ENCODE results near the gene POLR3A.
"Not testable (repeated sequence)": the region's sequence is repeated elsewhere in the genome, so short reads cannot be mapped to it uniquely, and the experiment has no call there.

Gene POLR3A

DNA sequence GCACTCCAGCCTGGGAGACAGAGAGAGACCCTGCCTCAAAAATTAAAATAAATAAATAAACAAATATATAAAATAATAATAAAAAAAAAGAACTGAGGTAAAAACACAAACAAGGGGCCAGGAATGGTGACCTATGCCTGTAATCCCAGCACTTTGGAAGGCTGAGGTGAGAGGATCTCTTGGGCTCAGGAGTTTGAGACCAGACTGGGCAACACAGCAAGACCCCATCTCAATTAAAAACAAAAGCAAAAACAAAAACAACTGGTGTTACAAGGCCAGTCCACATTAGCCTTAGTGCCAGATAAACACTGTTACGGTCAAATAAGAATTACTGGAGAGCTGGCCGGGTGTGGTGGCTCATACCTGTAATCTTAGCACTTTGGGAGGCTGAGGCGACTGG is 5.6 kb downstream of the POLR3A start:
- DNase-seq = no peak

DNA sequence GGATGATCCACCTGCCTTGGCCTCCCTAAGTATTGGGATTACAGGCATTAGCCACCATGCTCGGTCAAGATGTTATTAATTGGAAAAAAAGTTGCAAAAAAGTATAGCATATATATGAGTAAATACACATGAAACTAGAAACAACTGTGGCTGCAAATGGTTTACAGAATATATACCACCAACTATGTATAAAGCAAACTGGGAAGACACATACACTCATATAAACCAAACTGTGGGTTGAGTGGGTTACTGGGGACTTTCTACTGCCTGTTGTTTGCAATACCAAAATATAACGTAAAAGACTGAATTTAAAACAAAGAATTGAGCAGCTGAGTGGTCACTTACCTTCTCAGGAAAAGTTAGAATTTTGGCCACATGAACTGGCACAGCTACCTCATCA is 8.1 kb downstream of the POLR3A start:
- no peak for DNase-seq

DNA sequence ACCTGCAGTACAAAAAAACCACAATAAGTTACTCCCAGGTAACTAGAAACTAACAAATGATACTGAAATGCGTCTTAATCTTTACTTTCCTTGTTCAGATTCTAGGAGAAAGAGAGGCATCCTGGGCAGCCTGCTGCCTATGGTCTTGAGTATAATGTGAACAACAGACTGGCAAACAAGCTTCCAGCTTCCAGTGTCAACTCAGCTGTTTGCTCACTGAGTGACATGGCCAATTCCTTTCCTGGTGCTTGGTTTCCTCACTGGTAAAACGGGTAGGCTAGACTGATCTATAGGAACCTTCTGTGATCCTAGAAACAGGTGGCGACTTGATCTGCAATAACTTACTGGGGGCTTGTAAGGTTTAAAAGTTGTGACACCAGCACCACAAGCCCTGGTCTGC is 10.1 kb downstream of the POLR3A start:
- no peak for DNase-seq

DNA sequence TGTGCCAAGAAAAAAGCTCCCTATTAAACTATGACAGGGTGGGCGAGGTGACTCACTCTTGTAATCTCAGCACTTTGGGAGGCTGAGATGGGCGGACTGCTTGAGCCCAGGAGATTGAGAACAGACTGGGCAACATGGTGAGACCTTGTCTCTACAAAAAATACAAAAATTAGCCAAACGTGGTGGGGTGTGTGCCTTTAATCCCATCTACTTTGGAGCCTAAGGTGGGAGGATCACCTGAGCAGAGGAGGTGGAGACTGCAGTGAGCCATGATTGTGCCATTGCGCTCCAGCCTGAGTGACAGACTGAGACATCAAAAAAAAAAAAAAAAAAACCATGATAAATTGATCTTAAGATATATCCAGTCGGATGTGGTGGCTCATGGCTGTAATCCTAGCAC is 11.5 kb downstream of the POLR3A start:
- no peak for DNase-seq

DNA sequence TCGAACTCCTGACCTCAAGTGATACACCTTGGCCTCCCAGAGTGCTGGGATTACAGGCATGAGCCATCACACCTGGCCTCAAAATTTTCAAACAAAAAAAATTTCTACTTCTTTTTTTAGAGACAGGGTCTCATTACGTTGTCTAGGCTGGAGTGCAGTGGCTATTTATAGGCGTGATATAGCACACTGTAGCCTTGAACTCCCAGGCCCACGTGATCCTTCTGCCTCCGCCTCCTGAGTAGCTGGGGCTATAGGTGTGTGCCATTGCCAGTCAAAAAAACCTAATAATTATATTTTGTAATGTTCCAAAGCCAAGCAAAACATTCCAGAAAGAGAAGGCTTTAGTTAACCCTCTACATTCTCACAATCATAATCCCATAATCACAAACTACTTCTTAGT is 13.8 kb downstream of the POLR3A start:
- DNase-seq = no peak

DNA sequence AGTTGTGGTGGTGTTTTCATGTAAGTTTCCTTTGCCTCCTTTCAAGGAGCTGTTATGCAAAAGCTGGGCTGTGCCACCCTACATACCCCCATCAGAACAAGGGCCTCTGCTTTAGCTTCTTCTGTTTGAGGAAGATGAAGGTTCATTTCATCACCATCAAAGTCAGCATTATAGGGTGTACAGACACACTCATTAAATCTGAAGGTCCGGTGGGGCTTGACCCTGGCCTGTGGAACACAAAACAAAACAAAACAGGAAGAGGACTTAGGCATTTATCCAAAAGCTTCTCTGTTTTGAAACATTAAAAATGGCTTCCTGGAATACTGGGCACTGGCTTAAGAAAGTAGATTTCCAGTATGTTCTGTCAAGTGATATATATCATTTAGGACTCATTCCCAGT is 15.8 kb downstream of the POLR3A start:
- no peak for DNase-seq

DNA sequence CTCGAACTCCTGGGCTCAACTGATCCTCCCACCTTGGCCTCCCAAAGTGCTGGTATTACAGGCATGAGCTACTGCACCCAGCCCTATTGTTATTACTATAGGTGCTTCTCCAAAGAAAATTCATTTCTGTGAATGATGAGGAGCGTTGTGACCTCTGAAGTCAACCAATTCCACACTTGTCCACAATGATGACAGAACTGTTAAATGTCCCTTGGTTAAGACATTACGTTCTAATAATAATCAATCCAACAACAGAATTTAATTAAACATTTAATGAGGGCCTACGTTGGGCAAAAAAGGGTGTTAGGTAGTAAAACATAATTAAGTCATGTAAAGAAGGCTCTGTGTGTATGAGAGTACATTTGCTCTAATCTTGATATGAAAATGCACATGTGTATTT is 18.2 kb downstream of the POLR3A start:
- no peak for DNase-seq

DNA sequence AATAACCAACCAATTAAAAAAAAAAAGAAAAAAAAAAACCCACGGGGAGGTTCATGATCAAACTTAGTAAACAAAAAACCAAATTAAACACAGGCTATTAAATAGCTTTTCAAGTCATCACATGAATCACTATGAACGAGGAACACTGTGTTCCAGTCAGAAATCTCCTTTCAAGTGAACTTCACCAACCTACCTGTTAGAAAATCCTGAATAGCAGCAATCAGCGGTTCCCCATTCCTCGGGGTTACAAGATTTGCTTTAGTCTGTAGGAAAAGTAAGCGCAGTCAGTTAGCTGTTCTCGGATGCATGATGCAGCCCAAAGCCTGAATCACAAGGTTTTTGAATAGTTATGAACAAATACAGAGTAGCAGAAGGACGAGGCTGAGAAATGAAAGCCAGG is 19.0 kb downstream of the POLR3A start:
- DNase-seq = no peak

DNA sequence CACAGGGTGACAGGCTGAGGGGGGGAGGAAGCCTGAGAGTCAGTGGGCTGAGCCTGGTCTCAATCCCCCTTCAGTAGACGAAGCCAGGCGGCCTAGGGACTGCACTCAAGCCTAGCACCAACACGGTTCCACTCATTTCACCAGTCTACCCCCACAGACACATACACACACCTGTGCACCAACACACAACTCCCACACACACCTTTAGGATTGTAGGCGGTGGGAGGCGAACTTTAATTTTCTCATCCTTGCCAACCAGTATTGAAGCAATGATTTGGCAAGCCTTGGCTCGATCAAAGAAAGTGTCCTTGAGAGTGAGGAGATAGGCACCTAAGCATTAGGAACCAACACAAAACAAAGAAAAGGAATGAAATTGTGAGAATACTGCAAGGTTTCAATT is 19.7 kb downstream of the POLR3A start:
- DNase-seq = no peak

DNA sequence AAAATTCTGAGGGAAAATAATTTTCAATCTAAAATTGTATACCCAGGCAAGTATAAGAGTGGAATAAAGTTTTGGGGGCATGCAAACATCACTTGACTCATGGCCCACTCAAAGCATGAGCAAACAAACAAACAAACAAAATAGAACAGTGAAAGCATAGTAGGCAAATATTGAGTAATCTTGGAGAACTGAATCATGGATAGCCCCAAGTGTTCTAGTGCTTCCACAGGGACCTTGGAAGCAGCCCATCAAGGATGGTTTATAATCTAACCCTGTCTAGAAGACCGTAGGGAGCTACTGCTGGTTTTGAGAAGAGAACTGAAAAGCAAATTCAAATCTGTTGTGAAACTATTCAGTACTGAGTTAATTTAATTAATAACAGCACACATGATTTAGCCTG is 22.1 kb downstream of the POLR3A start:
- no peak for DNase-seq

DNA sequence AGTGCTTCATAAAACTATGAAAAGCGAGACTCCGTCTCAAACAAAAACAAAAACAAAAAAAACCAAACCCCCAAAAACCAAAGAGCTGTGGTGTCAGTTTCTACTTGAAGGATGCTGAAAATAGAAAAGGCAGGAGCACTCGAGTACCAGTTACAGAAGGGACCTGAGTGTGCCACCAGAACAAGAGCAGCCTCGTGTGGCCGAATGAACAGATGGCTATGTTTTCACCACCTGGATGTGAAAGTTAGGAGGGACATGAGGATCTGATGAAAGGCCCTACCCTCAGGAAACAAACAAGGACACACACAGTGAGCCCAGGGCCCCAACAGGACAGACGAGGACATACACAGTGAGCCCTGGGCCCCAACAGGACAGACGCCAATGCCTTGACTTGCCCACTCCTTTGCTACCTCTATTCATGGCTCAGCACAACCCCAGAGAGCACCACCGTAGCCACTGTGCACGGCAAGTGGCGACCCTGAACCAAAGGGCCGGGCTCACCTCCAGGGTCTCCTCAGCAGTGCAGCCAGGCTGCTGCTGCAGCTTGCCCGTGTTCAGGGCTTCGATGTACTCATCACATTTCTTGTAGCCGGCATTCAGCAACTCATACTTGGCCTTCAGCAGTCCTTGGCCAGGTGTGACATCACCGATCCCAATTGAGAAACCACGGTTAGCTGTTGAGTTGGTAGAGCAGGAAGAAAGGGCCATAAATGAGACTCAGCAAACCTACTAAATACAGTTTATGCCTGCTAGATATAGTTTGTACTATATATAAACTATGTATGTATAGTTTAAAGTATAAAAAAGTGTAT is 24.9 kb downstream of the POLR3A start:
- no peak for DNase-seq

DNA sequence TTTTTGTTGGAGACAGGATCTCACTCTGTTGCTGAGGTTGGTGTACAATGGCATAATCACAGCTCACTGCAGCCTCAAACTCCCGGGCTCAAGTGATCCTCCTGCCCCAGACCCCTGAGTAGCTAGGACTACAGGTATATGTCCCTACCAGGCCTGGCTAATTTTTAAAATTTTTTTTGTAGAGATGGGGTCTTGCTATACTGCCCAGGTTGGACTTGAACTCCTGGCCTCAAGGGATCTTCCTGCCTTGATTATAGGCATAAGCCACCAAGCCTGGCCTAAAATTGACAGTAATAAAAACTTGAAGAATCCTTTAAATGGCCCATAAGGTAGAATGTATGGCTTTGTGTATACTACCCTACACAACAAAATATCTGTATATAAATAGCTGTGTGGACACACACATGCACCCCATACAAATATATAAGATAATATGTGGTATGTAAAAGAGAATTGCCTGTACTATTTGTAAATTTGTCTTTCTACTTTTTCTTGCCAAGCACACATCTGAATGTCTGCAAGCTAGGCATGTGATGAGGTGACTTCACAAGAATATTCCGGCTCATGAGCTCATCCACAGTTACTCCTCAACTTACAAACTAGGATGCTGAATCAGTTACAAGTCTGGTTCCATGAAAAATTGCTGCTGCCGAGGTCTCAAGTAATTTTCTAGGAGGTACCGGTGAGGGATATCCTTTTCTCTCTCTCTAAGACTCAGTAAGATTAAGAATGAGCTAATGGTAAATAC is 26.6 kb downstream of the POLR3A start:
- no peak for DNase-seq

DNA sequence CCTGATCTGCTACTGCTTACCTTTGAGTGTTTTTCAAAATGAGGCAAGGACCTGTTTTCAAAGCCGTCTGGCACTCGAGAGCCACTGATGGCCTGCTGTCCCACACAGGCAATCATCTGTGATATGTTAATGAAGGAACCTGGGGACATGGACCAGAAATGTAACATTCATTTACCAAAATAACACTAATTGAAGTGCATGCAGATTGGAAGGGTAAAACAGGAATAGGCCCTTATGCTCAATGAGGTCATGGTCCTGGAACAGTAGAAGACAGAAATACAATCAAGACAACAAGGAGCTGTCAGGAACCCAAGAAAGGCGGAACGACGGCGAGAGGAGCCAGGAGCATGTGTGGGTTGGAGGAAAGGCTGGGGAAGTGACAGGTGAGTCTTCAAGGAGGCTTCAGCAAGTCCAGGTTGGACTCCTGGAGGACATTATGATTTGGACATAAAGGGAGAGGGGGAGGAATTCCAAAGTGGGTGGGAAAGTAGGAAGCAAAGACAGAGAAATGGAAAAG is 28.3 kb downstream of the POLR3A start:
- DNase-seq = no peak

DNA sequence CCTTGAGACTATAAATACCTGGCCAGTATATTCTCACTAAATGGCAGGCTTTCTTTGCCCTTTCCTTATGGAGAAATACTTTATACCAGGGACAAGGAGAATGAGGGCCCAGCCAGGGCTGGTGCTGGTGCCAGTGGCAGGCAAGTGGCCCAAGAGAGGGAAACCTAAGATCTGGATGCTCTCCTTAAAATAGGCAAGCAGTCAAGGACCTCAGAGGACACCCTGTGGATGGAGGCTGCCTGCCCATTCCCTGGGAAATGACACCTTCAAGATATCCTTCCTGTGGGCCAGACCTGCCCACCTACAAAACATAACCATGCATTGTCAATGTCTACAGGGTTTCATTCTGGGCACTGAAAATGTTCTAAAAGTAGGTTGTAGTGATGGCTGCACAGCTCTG is 29.1 kb downstream of the POLR3A start:
- DNase-seq = no peak

DNA sequence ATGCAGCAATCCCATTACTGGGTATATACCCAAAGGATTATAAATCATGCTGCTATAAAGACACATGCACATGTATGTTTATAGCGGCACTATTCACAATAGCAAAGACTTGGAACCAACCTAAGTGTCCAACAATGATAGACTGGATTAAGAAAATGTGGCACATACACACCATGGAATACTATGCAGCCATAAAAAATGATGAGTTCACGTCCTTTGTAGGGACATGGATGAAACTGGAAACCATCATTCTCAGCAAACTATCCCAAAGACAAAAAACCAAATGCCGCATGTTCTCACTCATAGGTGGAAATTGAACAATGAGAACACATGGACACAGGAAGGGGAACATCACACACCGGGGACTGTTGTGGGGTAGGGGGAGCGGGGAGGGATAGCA is 30.5 kb downstream of the POLR3A start:
- DNase-seq = not testable (repeated sequence)

DNA sequence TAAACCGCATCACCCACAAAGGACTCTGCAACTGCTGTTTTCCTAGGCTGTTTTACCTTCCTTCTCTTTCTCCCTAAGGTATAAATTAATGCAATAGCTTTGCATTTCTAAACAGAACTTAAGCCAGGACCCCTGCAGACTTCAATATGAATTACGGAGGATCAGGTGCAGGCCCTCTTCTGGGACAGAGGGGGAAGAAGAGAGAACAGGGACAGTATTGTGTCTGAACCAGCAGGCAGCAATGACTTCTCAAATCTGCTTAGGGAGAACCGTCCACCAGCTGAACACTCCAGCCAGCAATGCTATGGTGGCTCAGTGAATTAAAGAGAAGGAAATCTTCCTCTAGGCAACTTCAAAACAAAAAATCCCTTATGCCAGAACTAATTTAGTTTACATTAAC is 35.7 kb downstream of the POLR3A start:
- no peak for DNase-seq

DNA sequence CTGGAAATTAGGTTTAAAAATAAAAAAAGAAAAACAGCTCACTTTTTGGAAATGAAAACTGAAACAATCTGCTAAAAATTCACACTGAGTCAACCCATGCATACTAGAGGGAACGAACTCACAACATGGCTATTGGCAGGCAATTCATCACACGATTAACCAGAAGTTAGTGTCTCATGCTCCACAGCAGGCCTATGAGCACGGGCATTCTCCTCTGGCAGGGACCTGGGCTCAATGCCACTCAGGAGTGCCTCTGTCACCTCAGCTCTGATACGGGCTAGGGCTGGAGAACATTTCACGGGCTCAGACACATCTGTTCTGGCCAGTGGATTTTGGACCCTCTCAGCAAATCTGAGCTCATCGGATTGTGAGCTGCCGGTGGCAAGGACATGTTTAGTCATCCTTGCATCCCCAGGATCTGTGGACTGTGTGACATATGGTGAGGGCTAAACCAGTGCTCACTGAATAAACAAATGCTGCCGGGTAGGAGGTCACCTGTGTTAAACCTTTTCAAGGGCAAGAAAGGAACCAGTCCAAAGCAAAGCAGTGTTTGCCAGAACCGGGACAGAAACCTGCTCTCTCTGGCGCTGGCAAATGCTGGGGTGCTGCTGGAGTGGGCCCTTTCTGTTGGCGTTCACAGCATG is 40.1 kb downstream of the POLR3A start:
- DNase-seq = no peak

DNA sequence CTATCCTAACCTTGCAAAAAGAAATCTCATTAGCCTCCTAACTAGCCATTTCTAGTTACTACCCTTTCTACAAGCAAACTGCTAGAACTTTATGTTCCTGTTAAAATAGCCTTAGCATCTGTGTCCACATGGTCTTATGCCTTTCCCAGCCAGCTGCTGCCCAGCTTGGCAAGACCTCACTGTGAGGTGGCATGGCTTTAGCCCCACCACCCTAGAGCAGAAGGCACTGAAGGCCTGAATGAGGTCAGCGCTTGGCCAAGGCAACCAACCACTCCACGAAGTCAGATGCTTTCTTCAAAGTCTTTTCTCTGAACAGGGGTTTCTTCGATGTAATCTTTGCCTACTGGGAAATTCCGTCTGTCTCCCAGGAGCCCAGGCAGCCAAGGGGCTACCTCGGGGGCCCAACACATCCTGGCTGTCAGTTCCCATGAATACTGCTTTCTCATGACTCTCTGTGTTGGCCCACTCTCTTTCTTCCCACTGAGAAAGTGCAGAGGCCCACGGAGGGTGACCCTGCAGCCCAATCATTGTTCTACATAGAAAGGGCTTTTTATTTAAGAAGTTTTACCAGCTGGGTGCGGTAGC is 41.6 kb downstream of the POLR3A start:
- DNase-seq = no peak

DNA sequence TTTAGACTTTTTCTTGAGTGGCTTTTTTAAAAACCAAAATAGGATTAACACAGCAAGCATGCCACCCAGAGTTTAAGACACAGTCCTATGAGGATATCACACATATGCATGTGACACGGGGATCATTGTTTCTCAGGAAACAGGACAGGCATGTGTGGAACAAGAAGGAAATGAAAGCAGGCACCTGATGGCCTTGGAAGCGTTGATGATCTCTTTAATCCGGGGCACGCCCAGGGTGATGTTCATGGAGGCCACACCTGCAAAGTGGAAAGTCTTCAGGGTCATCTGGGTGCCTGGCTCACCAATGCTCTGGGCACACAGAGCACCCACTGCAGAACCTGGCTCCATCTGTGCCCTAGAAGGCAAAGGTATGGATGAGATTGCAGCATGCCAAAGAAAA is 44.3 kb downstream of the POLR3A start:
- no peak for DNase-seq

DNA sequence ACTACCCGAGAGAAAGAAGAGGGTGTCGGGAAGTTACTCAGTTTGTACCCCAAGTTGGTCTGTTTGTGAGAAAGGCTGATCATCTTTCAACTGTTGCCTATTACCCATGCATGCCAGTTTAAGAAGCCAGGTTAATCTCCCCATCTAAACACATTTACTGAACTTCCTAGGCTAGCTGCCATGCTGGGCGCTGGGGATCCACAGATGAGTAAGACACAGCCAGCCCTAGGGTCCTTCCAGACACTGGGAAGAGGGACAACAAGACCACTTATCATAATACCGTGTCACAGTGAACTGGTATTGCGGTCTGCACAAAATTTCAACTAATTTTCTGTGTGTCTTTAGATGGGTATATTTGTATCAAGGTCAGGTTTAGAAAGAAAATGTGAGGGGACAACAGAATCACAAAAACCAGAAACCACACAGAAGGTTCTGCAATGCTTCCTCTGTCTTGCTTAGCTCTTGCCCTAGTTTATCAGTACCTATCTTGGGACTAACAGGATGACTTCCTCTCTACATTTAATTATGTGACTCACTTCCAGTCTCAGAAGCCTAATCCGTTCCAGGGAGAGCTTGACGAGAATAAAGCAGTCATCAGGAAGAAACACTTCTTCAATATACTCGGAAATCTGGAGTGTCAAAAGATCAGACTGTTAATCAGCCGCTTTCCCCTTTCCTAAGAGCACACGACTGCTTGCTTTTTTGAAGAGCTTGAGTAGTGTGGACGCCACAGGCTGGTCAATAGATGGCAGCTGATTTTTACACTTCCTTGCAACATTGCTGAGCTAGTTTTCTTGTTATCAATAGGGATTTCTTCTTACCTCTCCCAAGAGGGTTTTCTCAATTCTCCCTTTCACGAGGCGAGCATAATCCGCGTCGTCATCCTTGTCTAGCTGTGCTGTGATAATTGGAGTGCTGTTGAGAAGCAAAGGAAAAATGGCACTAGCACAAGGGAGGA is 45.7 kb downstream of the POLR3A start:
- DNase-seq = no peak

DNA sequence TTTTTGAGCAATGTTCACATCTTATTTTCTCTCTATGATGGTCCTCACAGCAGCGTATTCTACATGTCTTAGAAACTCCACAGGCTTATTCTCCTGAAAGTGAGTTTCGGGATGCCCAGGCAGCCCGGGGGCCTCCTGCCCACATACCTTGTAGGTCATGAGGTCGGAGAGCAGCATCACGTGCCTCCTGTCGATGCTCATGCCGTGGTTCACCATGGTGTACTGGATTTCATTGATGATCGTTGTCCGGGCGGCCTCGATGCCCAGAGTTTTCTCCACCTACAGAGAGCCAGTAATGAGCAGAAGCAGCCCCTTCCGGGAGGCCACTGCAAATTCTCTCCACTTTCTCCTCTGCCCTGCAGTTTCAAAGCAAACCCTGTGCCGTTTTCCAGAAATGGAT is 48.0 kb downstream of the POLR3A start:
- no peak for DNase-seq

DNA sequence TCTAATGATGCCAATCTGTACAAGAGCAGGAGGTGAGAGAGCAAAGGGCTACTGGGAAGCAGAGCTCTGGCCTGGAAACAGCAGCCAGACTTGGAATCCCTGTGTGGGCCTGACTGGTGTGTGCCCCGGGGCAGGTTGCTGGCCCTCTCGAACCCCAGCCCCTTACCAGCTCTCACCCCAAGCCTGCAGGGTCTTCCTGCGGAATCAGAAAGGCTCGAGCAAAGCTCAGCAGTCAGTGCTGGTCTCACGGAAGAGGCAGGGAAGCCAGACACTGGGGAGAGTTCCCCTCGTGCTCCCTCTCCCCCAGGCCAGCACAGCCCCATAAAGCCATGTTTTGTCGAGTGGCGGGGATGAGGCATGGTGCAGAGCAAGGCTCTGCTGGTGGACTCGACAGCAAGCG is 50.1 kb downstream of the POLR3A start:
- no peak for DNase-seq

All from right kidney (tissue), 1 donor.